HG03457 (cell line): ENCODE data around the gene C1QTNF5.

Source experiments
- ATAC-seq: cut with Tn5 transposase; IDR thresholded peaks from one replicate; pipeline ENCODE4 v1.9.1; 2021; ENCODE audit warnings: moderate number of reproducible peaks; ENCODE audit not compliant: unreplicated experiment

The C1QTNF5 gene

DNA sequence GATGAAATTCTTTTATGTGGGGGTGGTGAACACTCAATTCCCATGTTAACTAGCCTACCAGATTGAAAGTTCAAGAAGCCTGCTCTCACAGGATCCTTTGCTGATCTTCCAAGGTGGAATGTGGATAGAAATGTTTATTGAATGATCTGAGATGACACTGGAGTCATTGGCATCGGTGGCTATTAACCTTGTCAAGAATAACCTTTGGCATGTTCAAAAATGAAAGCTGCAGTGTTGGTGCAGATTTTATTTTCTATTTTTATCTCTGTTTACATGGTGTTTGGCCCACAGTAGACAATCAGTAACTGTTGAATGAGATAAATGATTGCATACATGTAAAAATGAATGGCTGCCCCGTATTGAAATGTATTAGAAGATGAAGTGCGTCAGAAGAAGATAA, 42.7 kb downstream of the C1QTNF5 start:
- ATAC-seq: no peak

DNA sequence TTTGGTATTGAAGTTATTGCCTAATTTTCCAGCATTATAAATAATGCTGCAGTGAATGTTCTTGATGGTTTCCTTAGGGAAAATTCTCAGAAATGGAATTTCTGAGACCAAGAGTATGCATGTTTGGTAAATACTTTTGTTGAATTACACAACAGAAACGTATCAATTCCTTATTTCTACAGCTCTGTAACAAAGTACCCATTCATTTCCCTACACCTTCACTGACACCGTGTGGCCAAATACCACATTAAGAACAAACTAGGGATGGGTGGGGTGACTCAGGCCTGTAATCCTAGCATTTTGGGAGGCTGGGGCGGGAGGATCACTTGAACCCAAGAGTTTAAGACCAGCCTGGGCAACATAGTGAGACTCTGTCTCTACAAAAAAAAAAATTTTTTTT, 45.5 kb downstream of the C1QTNF5 start:
- ATAC-seq: no peak

DNA sequence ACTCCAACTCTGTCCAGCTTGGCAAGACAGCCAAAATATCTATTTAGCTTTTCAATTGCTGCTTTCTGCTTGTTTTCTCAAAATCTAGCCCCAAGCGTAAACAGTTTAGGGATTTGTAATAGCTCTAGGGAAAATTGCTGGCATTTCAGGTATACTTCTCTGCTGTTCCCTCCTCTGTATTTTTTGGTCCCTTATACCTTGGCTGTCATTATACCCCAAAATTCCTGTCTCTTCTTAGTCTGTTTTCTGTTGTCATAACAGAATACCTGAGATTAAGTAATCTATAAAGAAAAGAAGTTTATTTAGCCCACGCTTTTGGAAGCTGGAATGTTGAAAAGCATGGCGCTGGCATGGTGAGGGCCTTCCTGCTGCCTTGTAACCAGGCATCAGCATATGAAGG, 47.2 kb downstream of the C1QTNF5 start:
- ATAC-seq: no peak

DNA sequence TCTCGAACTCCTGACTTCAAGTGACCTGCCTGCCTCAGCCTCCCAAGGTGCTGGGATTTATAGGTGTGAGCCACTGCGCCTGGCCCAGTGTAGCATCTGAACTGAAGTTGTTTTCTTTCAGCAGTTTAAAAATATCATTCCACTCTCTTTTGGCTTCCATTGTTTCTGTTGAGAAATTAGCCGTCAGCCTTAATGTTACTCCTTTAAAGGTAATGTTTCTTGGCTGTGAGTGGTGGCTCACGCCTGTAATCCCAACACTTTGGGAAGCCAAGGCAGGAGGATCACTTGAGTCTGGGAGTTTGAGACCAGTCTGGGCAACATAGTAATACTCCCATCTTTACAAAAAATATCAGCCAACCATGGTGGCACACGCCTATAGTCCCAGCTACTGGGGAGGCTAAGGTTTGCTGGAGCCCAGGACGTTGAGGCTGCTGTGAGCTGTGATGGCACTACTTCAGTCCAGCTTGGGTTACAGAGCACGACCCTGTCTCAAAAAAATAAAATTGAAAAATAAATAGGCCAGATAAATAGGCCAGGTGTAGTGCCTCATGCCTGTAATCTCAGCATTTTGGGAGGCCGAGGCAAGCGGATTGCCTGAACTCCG, 49.7 kb downstream of the C1QTNF5 start:
- ATAC-seq: no peak
